Choroid plexus epithelial cell (primary cell): ENCODE measurements around the gene KDM3A.

ENCODE experiments used
- DNase-seq: peaks from one replicate; pipeline ENCODE4 v3.0.0-alpha.2; 2010; ENCODE audit warnings: low read depth
- H3K4me3 ChIP-seq: 2 replicates; pipeline ENCODE4 v1.5.1; 2011; ENCODE audit warnings: low read depth, mild to moderate bottlenecking, control low read depth, low read length, moderate library complexity
- TF ChIP-seq, protein P1 (sequence below): conservative IDR thresholded peaks from 2 replicates; pipeline ENCODE4 v1.5.1; 2011; ENCODE audit warnings: low read depth, mild to moderate bottlenecking, control low read depth, inconsistent platforms, low read length, moderate library complexity

KDM3A gene

DNA sequence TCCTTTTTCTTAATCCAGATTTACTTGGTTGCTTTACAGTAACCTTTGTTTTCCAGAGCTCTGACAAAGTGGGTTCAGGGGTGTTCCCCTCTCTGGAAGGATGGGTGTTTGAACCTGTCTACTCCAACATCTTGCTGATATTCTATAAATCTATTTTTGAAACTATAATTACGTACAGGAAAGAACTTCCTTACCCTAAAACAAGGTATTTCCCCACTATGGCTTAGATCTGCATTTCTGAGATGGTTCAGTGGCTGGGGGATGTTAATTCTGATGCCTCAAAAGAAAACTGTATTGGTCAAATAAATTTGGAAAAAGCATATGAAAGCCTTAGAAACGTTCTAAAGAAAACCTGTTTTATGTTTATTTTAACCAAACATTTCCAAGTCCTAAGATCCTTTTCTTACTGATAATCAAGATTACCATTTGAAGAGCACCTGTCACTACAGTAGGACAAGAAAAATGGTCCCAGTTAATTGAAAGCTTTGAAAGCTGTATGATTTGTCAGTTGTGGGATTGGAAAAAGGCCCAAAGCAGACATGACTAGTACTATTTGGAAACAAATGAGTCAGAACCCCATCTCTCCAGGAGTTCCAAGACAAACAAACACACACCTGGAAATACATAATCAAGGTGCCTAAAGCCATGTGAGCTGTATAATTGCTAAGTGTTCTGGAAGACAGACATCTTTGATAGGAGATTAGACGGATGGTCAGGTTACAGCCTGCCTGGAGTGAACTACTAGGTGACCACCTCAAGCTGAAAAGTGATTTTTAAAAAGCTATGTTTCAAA lies 57.5 kb downstream of the KDM3A start:
- no peak overlapping the region for H3K4me3 ChIP-seq
- DNase-seq, result no peak
- TF ChIP-seq, protein P1, sequence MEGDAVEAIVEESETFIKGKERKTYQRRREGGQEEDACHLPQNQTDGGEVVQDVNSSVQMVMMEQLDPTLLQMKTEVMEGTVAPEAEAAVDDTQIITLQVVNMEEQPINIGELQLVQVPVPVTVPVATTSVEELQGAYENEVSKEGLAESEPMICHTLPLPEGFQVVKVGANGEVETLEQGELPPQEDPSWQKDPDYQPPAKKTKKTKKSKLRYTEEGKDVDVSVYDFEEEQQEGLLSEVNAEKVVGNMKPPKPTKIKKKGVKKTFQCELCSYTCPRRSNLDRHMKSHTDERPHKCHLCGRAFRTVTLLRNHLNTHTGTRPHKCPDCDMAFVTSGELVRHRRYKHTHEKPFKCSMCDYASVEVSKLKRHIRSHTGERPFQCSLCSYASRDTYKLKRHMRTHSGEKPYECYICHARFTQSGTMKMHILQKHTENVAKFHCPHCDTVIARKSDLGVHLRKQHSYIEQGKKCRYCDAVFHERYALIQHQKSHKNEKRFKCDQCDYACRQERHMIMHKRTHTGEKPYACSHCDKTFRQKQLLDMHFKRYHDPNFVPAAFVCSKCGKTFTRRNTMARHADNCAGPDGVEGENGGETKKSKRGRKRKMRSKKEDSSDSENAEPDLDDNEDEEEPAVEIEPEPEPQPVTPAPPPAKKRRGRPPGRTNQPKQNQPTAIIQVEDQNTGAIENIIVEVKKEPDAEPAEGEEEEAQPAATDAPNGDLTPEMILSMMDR, result no peak

DNA sequence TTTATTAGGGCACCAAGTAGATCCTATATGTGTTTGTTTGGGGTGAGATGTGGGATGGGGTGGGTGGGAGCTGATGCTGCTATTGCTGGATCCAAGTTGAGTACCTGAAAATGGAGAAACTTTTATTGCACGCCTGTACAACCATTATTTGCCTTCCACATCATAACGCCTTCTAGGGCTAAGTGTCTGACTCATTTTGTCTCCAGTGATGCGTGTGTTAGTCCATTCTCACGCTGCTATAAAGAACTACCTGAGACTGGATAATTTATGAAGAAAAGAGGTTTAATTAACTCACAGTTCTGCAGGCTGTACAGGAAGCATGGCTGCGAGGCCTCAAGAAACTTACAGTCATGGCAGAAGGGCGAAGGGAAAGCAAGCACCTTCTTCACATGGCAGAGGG lies 58.2 kb downstream of the KDM3A start:
- TF ChIP-seq, protein P1, result no peak
- DNase-seq, result no peak
- H3K4me3 ChIP-seq, result no peak overlapping the region

DNA sequence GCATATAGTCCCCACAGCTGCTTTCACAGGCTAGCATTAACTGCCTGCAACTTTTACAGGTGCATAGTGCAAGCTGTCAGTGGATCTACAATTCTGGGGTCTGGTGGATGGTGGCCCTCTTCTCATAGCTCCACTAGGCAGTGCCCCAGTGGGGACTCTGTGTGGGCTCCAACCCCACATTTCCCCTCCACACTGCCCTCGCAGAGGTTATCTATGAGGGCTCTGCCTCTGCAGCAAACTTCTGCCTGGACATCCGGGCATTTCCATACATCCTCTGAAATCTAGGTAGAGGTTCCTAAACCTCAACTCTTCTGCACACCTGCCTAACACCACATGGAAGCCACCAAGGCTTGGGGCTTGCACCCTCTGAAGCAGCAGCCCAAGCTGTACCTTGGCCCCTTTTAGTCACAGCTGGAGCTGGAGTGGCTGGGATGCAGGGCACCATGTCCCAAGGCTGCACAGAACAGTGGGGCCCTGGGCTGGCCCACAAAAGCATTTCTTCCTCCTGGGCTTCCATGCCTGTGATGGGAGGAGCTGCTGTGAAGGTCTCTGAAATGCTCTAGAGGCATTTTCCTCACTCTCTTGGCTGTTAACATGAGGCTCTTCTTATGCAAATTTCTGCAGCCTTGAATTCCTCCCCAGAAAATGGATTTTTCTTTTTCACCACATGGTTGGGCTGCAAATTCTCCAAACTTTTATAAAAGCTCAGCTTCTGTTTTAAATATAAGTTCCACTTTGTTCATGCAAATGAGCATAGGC lies 59.3 kb downstream of the KDM3A start:
- TF ChIP-seq, protein P1, result no peak
- no peak for DNase-seq
- no peak overlapping the region for H3K4me3 ChIP-seq

- H3K4me3 ChIP-seq, result no peak overlapping the region
- TF ChIP-seq, protein P1, result no peak
- DNase-seq, result no peak
These were observed 66.4 kb downstream of the KDM3A start for GRCh38 chr2:86507600-86507999.

DNA sequence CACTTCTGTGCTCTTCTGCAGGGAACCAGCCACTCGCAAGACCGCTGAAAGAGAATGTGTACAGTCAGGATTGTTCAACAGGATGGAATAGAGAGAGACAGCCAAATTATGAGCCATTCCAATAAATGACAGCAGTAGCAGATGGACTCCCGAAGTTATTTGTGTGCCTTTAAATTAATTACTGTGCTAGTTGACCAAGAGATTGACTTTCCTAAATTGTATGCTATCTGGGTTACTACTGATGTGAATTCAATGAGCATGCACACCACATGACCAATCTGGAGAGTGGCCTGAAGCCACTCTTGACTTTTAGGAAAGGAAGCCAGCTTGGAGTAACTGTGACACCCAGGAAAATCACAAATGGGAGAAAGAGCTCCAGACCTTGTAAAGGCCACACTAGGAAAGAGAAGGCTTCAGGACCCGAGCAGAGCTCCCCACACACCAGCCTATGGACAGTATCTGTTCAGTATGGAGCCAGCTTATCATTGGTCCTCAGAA lies 69.3 kb downstream of the KDM3A start:
- H3K4me3 ChIP-seq, result no peak overlapping the region
- DNase-seq, result no peak
- TF ChIP-seq, protein P1, result no peak

DNA sequence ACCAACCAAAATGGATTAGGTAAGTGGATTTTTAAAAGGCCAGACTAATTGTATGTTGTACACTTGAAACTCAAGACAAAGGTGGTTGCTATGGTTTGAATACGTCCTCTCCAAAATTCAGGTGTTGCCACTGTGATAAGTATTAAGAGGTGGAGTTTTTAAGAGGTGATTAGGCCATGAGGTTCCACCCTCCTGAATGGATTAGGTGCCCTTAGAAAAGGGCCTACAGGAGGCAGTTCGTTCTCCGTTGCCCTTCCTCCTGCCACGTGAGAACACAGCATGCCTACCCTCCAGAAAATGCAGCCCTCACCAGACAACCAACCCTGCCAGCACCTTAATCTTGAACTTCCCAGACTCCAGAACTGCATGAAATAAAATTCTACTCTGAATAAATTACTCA lies 70.9 kb downstream of the KDM3A start:
- TF ChIP-seq, protein P1, result no peak
- no peak for DNase-seq
- no peak overlapping the region for H3K4me3 ChIP-seq
